ENCODE measurements around the gene GPR25. TPM values are rescaled to one million over a fixed set of nuclear protein-coding genes. Genes with fewer than 3 reads are reported as not detected.
A peak's percentile ranks its signal among the peaks of the same experiment; 100 is the strongest.

The GPR25 gene
- total RNA-seq, 1 donor = 0.84 TPM

DNA sequence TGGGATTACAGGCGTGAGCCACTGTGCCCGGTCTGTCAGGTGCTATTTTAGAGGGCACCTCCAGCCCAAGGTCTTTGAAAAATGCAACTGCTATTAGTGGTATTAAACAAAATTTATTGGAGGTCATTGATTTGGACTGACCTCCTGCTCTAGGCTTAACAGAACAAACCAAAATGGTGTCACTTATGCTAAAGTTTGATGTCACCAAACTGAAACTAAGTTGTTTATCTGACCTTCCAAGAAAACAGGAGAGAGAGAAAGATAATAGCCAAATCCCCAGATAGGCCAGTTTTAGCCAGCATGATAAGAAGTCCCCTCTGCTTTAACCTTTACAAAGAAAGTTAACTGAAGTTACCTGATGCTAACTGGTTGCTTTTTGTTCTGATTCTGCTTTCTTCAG lies 13.8 kb downstream of the GPR25 start:
- H3K27me3 ChIP-seq (ENCODE audit: insufficient read depth, low read length) = peaks cover 4% of the 10 kb centered on the region
- H3K9me3 ChIP-seq (ENCODE audit: low read depth, low read length) = no peaks in the 10 kb centered on the region
- H3K4me3 ChIP-seq (ENCODE audit: low read length) = no peak overlapping the region
- peaks cover 49% of the 10 kb centered on the region for H3K4me1 ChIP-seq (ENCODE audit: insufficient read depth, low read length)

GRCh38 chr1:200887036-200887435 lies 14.3 kb downstream of the GPR25 start:
- peaks cover 8% of the 10 kb centered on the region for H3K27me3 ChIP-seq (ENCODE audit: insufficient read depth, low read length)
- no peak overlapping the region for H3K4me3 ChIP-seq (ENCODE audit: low read length)
- H3K9me3 ChIP-seq (ENCODE audit: low read depth, low read length) = no peaks in the 10 kb centered on the region
- peaks cover 54% of the 10 kb centered on the region for H3K4me1 ChIP-seq (ENCODE audit: insufficient read depth, low read length)

DNA sequence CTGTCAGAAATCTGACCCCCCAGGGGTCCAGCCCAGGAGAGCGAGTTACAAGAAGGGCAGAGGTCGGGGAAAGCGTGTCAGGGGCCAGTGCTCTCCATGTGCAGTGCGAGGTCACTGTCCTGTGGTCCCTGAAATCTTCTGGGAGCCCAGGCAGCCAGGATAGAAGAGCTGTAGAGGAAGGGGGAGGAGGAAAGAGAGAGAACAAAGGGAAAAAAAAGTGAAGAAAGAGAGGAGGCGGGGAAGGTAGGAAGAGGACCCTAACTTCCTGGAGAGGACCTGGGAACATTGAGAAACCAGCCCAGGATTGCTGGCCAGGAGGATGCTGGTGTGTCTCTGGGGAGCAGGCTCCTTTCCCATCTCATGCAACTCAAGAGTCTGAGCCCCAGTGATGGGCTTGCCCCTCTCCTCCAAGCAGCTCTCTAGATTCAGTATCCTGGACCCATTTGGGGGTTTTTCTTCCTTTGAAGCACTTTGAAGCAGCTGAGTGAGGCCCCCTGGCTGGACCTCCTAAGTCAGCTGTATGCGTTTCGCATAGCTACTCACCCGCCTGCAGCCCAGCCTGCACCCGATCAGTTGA lies 15.1 kb downstream of the GPR25 start:
- Histone ChIP-seq H3K9me3 (ENCODE audit: low read depth, low read length) (no peaks in the 10 kb centered on the region), H3K4me1 (ENCODE audit: insufficient read depth, low read length) (peaks cover 59% of the 10 kb centered on the region), H3K4me3 (ENCODE audit: low read length) (no peak overlapping the region), H3K27me3 (ENCODE audit: insufficient read depth, low read length) (peaks cover 16% of the 10 kb centered on the region)

GRCh38 chr1:200888349-200888838 lies 15.6 kb downstream of the GPR25 start:
- peaks cover 18% of the 10 kb centered on the region for H3K27me3 ChIP-seq (ENCODE audit: insufficient read depth, low read length)
- no peak overlapping the region for H3K4me3 ChIP-seq (ENCODE audit: low read length)
- H3K9me3 ChIP-seq (ENCODE audit: low read depth, low read length) = no peaks in the 10 kb centered on the region
- peaks cover 59% of the 10 kb centered on the region for H3K4me1 ChIP-seq (ENCODE audit: insufficient read depth, low read length)

DNA sequence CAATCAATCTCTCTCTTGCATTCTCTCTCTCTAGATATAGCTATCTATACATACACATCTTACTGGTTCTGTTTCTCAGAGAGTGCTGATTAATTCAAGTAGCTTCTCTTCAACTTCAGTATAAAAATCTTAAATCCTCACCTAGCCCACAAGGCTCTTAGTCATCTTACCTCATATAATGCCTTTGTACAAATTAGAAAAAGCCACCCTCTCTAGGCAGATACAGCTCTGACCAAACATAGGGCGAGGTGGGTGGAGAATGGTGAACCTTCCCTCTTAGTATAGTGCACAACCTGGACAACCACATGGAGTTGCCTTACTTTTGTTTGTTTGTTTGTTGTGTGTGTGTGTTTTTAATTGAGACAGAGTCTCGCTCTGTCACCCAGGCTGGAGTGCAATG lies 16.8 kb downstream of the GPR25 start:
- no peaks in the 10 kb centered on the region for H3K9me3 ChIP-seq (ENCODE audit: low read depth, low read length)
- H3K4me3 ChIP-seq (ENCODE audit: low read length) = no peak overlapping the region
- H3K4me1 ChIP-seq (ENCODE audit: insufficient read depth, low read length) = peaks cover 59% of the 10 kb centered on the region
- peaks cover 18% of the 10 kb centered on the region for H3K27me3 ChIP-seq (ENCODE audit: insufficient read depth, low read length)

DNA sequence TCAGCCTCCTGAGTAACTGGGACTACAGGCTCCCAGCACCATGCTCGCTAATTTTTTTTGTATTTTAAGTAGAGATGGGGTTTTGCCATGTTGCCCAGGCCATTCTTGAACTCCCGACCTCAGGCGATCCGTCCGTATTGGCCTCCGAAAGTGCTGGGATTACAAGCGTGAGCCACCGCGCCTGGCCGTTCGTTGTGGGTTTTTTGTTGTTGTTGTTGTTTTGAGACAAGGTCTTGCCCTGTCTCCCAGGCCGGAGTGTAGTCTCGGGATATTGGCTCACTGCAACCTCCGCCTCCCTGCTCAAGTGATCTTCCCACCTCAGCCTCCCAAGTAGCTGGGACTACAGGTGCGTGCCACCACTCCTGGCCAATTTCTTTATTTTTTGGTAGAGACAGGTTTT lies 17.2 kb downstream of the GPR25 start:
- peaks cover 18% of the 10 kb centered on the region for H3K27me3 ChIP-seq (ENCODE audit: insufficient read depth, low read length)
- no peak overlapping the region for H3K4me3 ChIP-seq (ENCODE audit: low read length)
- no peaks in the 10 kb centered on the region for H3K9me3 ChIP-seq (ENCODE audit: low read depth, low read length)
- H3K4me1 ChIP-seq (ENCODE audit: insufficient read depth, low read length) = peaks cover 59% of the 10 kb centered on the region

DNA sequence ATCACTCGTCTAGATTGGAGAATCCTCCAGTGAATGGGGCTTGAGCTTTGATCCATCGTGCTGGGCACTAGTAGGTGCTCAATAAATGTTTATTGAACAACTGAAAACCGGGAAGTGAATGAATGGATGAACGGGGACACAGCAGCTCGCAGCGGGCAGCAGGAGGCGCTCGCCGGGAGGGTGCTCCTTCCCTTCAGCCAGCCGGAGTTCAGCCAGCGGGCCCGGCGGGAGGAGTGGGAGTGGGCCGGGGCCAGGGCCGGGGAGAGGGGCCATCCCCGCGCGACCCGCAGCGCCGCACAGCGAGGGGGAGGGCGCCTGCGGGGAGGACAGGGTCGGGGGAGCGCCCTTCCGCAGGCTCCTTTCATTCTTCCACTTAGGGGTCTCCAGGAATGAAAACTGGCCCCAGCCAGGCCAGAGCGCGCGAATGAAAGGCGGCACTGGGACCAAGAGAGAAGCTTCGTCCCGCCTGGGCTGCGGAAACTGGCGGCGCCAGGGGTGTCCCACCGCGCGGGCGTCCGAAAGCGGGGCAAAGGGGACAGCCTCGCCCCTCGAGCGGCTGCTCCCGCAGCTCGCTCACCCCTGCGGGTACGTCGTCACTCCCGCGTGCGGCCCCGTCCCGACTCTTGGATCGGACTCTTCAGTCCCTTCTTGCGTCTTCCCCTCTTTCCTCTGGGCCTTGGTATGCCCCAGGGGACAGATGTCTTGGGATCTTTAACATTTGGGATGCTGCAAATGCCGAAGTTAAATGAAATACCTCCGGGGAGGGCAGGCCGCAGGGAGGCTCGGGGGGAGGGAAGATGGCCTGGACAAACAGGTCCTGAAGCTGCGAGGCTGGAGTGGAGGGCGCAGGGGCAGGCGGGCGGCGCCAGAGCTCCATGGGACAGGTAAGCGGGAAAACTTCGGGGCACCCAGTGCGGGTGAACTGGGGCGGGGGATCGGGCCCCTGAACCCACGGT lies 18.3 kb downstream of the GPR25 start:
- peaks cover 59% of the 10 kb centered on the region for H3K4me1 ChIP-seq (ENCODE audit: insufficient read depth, low read length)
- no peaks in the 10 kb centered on the region for H3K9me3 ChIP-seq (ENCODE audit: low read depth, low read length)
- peak overlapping the region; percentile 35 for H3K4me3 ChIP-seq (ENCODE audit: low read length)
- H3K27me3 ChIP-seq (ENCODE audit: insufficient read depth, low read length) = peaks cover 18% of the 10 kb centered on the region

- peaks cover 58% of the 10 kb centered on the region for H3K4me1 ChIP-seq (ENCODE audit: insufficient read depth, low read length)
- no peaks in the 10 kb centered on the region for H3K9me3 ChIP-seq (ENCODE audit: low read depth, low read length)
- H3K4me3 ChIP-seq (ENCODE audit: low read length) = no peak overlapping the region
- H3K27me3 ChIP-seq (ENCODE audit: insufficient read depth, low read length) = peaks cover 18% of the 10 kb centered on the region
Observed at GRCh38 chr1:200891774-200892157, 19.0 kb downstream of the GPR25 start.

DNA sequence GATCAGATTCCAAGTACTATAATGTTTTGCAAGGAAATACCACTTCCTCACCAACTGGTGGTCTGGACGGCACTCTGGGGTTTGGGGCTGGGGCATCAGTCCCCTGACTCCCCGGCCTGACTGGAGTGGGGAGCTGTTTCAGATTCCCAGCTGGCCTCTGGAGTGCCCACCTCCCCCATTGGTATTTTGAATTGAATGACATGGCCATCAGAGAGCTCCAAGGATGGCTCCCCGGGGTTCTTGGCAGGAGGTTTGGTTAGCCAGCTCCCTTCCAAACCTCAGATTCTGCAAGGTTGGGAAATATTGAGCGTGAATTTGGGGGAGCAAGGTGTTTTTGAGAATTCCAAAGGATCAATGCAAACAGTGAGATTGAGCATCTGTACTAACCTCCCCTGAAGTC lies 19.8 kb downstream of the GPR25 start:
- Histone ChIP-seq H3K9me3 (ENCODE audit: low read depth, low read length) (no peaks in the 10 kb centered on the region), H3K27me3 (ENCODE audit: insufficient read depth, low read length) (peaks cover 18% of the 10 kb centered on the region)

GRCh38 chr1:200892958-200893357 lies 20.2 kb downstream of the GPR25 start:
- Histone ChIP-seq H3K9me3 (ENCODE audit: low read depth, low read length) (no peaks in the 10 kb centered on the region), H3K27me3 (ENCODE audit: insufficient read depth, low read length) (peaks cover 18% of the 10 kb centered on the region), H3K4me1 (ENCODE audit: insufficient read depth, low read length) (peaks cover 46% of the 10 kb centered on the region), H3K4me3 (ENCODE audit: low read length) (no peak overlapping the region)

More for the DNA sequence above, 19.8 kb downstream of the GPR25 start:
- H3K4me1 ChIP-seq (ENCODE audit: insufficient read depth, low read length) = peaks cover 50% of the 10 kb centered on the region
- no peak overlapping the region for H3K4me3 ChIP-seq (ENCODE audit: low read length)

- H3K4me1 ChIP-seq (ENCODE audit: insufficient read depth, low read length) = peaks cover 41% of the 10 kb centered on the region
- peaks cover 18% of the 10 kb centered on the region for H3K27me3 ChIP-seq (ENCODE audit: insufficient read depth, low read length)
Observed at GRCh38 chr1:200893411-200893901, 20.7 kb downstream of the GPR25 start.

DNA sequence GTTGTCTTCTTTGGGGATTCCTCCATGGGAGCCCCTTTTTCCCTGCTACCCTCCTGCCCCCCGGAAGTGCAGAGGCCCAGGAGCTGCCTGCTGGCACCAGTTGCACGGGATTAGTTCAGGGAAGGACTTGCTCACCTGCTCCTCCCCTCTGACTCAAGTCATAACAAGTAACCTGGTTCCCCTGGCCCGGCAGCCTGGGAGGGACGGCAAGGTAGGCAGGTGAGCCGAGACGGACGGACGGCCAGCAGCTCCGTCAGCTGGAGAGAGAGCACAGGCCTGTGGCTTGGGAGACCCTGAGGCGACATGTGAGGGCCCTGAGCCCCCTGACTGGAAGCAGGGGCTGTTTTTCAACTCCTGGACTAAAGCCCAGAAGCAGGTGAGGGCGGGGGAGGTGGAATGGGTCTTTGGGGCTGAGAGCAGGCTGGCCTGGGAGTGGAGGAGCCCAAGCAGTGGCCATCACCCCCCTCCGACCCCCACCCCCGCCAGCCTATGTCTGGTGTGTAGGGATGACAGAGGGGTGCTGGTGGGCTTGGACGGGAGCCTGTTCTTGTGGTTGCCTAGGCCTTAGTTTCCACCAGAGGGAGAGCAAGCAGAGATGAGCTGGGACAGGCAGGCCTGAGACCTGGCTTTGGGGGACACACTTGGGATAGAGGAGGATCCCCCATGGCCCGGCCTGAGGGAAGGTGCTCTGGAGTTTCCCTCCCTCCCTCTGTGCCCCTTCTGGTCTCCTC lies 22.1 kb downstream of the GPR25 start, which contains the start of gene INAVA:
Gene INAVA (plus strand): TSS at position 189 of the 731 bp plus-strand sequence. CDS start 3,501 bp downstream, outside the sequence.
- peaks cover 18% of the 10 kb centered on the region for H3K27me3 ChIP-seq (ENCODE audit: insufficient read depth, low read length)
- H3K4me1 ChIP-seq (ENCODE audit: insufficient read depth, low read length) = peaks cover 27% of the 10 kb centered on the region
- no peak within 1 kb of the TSS for H3K4me3 ChIP-seq (ENCODE audit: low read length)
- H3K9me3 ChIP-seq (ENCODE audit: low read depth, low read length) = no peaks in the 10 kb centered on the region

More at GRCh38 chr1:200893411-200893901, 20.7 kb downstream of the GPR25 start:
- Histone ChIP-seq H3K9me3 (ENCODE audit: low read depth, low read length) (no peaks in the 10 kb centered on the region), H3K4me3 (ENCODE audit: low read length) (no peak overlapping the region)

- Histone ChIP-seq H3K27me3 (ENCODE audit: insufficient read depth, low read length) (peaks cover 18% of the 10 kb centered on the region), H3K9me3 (ENCODE audit: low read depth, low read length) (no peaks in the 10 kb centered on the region), H3K4me3 (ENCODE audit: low read length) (no peak overlapping the region), H3K4me1 (ENCODE audit: insufficient read depth, low read length) (peaks cover 22% of the 10 kb centered on the region)
Observed at GRCh38 chr1:200895443-200895789, 22.6 kb downstream of the GPR25 start.

- H3K9me3 ChIP-seq (ENCODE audit: low read depth, low read length) = no peaks in the 10 kb centered on the region
- H3K27me3 ChIP-seq (ENCODE audit: insufficient read depth, low read length) = peaks cover 18% of the 10 kb centered on the region
- H3K4me3 ChIP-seq (ENCODE audit: low read length) = no peak overlapping the region
Observed at GRCh38 chr1:200895801-200896530, 23.2 kb downstream of the GPR25 start.

More at GRCh38 chr1:200895801-200896530, 23.2 kb downstream of the GPR25 start:
- peaks cover 16% of the 10 kb centered on the region for H3K4me1 ChIP-seq (ENCODE audit: insufficient read depth, low read length)
